GM13977 (cell line): ENCODE data around the gene KDM4C.

Experiments
- DNase-seq: peaks from one replicate; pipeline ENCODE4 v3.0.0; 2012; ENCODE audit warnings: low spot score
- in situ Hi-C: fragments of 300-500 bp; cut with MboI; formaldehyde crosslinking; loops from one replicate; pipeline ENCODE4 v1.12.0; 2022; ENCODE audit warnings: low sequenced_read_pairs, low pct_unique_long_range_greater_than_20kb, mixed read lengths, inconsistent platforms; ENCODE audit not compliant: unreplicated experiment
- TF ChIP-seq, protein P1 (sequence below): IDR thresholded peaks from 2 replicates; pipeline ENCODE4 v1.5.1; 2012; ENCODE audit warnings: mild to moderate bottlenecking, control low read depth; ENCODE audit not compliant: insufficient read depth; ENCODE audit errors: extremely low read depth, missing control alignments

KDM4C gene

DNA sequence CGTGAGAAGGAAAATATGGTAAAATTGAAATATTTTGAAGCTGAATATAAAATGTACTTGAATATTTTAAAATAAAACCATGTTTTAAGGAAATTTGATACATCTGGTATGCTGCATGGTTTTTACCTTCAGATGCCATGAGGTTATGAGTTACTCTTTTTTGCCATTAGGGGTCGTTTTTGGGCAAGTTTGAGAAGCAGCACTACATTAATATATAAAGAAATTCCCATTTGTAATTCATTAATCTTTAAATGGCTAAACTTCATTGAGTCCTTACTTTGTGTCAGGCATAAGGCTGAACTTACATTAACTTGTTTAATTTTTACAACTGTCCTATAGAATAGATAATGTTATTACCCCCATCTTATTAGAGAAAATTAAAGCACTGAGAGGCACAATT, 152.3 kb downstream of the KDM4C start:
- DNase-seq, result no peak
- in situ Hi-C loops, result loop anchor here (25.0 kb wide), 1 partner anchor 627 kb away; no protein-coding TSS in a partner anchor
- TF ChIP-seq, protein P1, sequence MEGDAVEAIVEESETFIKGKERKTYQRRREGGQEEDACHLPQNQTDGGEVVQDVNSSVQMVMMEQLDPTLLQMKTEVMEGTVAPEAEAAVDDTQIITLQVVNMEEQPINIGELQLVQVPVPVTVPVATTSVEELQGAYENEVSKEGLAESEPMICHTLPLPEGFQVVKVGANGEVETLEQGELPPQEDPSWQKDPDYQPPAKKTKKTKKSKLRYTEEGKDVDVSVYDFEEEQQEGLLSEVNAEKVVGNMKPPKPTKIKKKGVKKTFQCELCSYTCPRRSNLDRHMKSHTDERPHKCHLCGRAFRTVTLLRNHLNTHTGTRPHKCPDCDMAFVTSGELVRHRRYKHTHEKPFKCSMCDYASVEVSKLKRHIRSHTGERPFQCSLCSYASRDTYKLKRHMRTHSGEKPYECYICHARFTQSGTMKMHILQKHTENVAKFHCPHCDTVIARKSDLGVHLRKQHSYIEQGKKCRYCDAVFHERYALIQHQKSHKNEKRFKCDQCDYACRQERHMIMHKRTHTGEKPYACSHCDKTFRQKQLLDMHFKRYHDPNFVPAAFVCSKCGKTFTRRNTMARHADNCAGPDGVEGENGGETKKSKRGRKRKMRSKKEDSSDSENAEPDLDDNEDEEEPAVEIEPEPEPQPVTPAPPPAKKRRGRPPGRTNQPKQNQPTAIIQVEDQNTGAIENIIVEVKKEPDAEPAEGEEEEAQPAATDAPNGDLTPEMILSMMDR, result peak; percentile 53

DNA sequence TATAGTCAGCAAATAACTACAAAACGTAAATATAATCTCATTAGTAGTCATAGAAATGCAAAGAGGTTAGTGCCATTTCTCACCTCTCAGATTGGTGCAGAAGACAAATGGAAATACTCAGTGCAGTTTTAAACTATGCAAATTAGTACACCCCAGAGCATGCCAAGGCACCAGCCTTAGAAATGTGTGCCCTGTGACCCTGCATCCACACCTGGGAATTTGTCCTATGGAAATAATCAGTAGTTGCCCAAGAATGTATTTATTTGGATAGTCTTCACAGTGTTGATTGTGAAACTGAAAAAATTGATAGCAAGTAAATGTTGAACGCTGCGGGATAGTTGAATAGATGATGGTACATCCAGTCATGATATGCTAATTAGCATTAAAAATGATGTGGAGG, 152.7 kb downstream of the KDM4C start:
- in situ Hi-C loops, result loop anchor here (25.0 kb wide), 1 partner anchor 627 kb away; no protein-coding TSS in a partner anchor
- TF ChIP-seq, protein P1, result no peak
- no peak for DNase-seq

DNA sequence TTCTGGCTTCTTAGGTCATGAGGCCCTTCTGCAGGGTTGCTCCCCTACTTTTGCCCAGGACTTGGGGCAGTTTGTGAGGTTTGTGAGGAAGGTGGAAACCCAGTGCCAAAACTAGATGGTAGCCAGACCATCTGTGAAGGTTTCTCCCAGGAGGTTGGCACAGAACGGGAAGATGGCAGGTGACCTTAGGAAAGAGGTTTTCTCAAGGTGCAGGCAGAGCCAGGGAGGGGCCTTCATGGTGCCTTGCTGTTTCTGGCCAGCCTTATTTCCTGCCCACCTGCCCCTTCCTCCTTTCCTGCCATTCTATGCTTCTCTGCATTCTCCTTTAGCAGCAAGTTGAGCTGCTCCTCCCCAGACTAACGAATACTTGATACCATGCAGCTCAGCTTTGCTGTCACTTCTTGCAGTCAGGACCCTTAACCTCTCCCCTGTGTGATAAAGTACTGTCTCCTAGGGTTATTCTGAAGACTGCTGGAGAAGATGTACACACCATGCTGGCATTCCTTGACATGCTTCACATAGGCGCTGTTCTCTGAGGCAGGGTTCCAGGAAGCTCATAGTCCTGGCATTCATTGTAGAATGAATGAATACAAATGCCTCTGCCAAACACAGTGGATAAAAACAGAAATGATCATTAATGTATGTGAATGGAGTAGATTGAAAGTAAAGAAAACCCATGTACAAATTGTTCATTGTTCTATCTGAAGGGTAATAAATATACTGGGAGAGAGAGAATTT, 154.3 kb downstream of the KDM4C start:
- TF ChIP-seq, protein P1, result no peak
- in situ Hi-C loops, result loop anchor here (25.0 kb wide), 1 partner anchor 625 kb away; no protein-coding TSS in a partner anchor
- no peak for DNase-seq

DNA sequence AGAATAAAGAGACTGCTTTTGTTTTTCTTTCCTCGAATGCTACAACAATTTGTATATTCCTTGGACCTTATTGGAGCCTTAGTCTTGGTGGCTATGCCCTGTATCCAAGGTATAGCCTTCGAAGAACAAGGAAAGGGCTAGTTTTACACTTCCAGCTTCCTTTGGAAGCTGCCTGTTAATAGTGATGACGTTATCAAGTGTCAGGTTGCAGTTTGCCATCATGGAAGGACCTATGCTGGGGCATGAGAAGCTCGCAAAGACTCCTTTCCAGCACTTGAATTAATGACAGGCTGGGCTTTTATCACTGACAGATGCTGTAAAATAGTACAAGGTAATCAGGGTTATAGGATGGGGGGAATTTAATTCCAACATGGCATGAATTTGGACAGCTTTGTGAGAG, 157.9 kb downstream of the KDM4C start:
- in situ Hi-C loops, result loop anchor here (25.0 kb wide), 1 partner anchor 622 kb away; no protein-coding TSS in a partner anchor
- DNase-seq, result no peak
- TF ChIP-seq, protein P1, result no peak

DNA sequence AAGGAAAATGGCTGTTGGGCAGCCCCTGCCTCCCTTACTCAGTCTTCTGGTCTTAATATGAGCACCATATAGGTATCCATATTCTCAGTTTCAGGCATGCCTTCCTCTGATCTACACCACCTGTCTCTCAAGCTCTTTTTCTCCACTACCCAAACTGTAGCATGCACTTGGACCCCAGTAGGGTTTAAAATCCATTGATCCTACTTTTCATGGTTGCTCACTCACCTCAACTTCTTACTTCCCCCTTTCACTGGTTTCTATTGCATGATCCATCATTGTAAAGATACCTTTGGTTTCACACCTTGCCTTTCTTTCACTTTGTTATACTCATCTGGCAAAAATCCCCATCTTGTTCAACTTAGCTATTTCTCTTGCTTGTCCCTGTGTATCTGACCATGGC, 159.4 kb downstream of the KDM4C start:
- TF ChIP-seq, protein P1, result no peak
- DNase-seq, result peak; percentile 18
- in situ Hi-C loops, result loop anchor here (25.0 kb wide), 1 partner anchor 620 kb away; no protein-coding TSS in a partner anchor

DNA sequence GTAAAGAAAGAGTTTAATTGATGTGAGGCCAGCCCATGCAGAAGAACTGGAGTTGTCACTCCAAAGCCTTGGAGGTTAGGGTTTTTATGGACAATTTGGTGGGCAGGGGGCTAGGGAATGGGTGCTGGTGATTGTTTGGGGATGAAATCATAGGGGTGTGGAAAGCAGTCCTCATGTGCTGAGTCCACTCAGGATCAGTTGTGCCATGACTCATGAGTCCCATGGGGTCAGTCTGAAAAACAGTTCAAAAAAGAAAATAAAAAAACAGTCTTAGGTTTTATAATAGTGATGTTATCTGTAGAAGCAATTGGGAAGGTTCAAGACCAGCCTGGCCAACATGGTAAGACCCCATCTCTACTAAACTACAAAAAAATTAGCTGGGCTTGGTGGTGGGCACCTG, 162.3 kb downstream of the KDM4C start:
- no peak for DNase-seq
- in situ Hi-C loops, result loop anchor here (25.0 kb wide), 1 partner anchor 617 kb away; no protein-coding TSS in a partner anchor

More for the DNA sequence above, 162.3 kb downstream of the KDM4C start:
- TF ChIP-seq, protein P1, result no peak
